Fibroblast of skin of scalp (primary cell): ENCODE measurements around the gene JMJD6. TPM values are rescaled to one million over a fixed set of nuclear protein-coding genes. Genes with fewer than 3 reads are reported as not detected.
"Not testable (repeated sequence)": the region's sequence is repeated elsewhere in the genome, so short reads cannot be mapped to it uniquely, and the experiment has no call there.

ENCODE experiments used
- DNase-seq: peaks from one replicate; pipeline ENCODE4 v3.0.0-alpha.2; 2013
- polyA plus RNA-seq, 2 experiments: library from polyadenylated mRNA; unstranded; fragments of 120-200 nt; gene quantifications; one replicate each; pipeline ENCODE4 v1.2.1, GENCODE V29; 2013; ENCODE audit not compliant: insufficient read length in 2 of 2

JMJD6 gene
- 49.3 TPM for polyA plus RNA-seq (2013, experiment 1 of 2; ENCODE audit: insufficient read length)
- polyA plus RNA-seq (2013, experiment 2 of 2; ENCODE audit: insufficient read length), result 44.4 TPM

DNA sequence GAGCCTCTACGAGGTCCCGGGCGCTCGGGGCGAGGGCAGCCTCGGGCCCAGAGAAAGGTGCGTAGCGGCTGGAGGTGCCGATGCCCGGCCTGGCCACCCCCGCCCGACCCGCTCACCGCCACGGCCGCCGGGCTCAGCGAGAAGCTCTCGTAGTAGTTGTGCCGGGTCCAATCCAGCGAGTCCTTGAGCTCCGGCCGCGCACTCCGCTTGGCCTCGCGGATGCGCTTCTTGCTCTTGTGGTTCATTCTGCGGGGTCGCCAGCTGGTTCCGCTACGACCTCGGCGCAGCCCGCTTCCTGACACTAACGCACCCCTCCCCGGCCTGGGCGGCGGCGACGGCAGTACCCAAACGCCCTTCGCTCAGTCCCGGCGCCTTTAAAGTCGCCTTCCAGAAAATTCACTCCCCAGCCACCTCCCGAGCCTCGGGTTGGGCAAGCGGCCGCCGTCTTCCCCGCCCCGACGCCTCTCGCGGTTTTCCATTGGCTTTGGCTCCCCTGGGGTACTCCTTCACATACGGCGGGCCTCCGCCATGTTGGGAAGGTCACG, at the start of gene JMJD6:
Gene JMJD6 (minus strand): TSS at position 376 of the 545 bp plus-strand sequence. CDS start 131 bp downstream, at position 245.
- peak; percentile 98 for DNase-seq

DNA sequence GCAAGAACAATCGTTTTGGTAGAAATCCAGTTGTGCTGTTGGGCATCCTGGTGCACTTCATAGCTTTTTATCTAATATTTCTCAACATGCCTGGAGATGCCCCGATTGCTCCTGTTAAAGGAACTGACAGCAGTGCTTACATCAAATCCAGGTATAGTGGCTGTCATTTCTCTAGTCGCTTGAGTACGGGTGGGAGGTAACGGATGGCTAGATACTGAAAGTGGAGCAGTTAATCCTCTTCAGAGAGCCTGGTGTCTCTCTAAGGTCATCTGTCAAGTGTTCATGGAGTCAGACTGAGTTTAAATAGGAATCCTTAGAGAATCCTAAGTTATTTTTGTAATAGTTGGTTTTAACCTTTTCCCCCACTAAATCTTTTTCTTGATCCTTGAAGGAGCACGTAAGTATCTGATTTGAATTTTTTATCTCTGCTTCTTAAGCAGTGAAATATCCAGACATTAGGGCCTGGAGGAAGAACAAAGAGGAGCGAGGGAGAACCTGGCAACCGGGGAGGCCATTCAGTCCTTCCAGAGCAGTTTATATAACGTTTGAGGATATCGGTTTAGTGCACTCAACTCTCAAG, 48.7 kb upstream of the JMJD6 start:
- DNase-seq, result no peak

DNA sequence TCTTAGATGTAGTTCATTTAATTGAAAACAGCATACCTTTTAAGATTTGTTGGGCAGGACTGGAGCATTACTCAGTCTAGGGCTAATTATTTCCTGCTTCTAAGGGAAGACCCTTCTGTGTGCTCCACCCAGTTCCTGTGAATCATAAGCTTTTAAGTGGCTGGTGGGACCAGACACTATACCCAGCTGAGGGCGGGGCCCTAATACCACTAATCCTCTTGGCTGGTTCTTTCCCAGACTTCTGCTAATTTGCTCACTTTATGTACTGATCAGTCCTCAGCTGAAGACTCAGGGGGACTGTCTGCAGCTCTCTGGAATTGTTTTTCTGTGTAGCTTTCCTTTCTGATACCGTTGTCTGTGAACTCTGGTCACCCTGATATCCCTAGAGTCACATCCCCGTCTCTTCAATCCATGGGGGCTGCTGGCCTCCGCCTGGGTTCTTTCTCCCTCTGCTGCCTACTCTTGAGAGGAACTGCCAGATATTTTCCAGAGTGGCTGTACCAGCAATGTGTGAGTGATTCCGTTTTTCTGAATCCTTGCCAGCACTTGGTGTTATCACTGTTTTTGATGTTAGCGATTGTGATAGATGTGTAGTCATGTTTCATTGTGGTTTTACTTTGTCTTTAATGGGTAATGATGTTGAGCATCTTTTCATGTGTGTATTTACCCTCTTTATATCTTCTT, 46.6 kb upstream of the JMJD6 start:
- peak; percentile 91 for DNase-seq

DNA sequence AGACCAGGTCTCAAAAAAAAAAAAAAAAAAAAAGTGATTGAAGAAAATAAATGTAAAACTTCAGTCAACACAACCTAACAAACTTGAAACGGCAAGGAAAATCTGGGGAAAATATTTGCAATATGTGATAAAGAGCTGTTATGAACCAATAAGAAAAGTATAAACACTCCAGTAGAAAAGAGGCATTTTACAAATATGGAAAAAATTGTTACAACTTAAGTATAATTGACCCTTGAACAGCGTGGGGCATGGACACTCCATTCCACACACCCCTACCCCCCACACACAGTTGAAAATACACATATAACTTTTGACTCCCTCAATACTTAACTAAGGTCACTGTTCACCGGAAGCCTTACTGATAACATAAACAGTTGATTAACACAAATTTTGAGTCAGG, 32.2 kb upstream of the JMJD6 start:
- DNase-seq, result no peak

DNA sequence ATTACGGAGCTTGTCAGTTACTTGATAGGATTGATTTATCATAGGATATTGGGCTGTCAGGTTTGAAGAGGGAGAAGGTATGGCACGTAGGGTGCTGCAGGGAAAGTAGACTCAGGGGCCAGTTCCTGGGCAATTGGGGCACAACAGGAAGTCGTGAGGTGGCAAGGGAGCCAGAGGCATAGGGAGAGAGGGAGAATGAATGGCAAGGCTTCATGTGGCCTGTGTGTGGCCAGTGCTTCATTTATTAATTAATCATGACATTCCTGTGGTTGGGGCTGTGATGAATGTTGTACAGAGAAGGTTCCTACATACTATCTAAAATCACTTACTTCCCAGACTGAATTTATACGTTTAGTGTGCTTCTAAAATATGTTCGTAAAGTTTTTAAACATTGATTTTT, 30.9 kb upstream of the JMJD6 start:
- DNase-seq, result no peak

DNA sequence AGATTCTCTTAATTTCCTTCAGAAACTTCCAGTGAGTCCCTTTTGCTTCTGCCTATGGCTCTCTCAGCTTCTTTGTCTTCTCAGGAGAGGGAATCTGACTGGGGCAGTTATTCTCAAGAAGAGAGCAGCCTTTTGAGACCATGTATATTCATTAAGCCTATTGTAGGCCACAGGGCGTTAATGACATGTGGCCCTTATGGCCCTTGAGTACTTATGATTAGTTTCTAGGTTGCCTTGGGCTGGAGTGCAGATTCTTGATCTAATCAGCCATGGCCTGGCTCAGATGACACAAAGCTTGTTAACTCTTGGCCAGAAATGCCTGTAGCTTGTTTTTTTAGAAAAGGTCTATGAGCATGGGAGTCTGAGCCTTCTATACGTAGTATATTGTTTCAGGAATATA, 28.9 kb upstream of the JMJD6 start:
- DNase-seq, result no peak

DNA sequence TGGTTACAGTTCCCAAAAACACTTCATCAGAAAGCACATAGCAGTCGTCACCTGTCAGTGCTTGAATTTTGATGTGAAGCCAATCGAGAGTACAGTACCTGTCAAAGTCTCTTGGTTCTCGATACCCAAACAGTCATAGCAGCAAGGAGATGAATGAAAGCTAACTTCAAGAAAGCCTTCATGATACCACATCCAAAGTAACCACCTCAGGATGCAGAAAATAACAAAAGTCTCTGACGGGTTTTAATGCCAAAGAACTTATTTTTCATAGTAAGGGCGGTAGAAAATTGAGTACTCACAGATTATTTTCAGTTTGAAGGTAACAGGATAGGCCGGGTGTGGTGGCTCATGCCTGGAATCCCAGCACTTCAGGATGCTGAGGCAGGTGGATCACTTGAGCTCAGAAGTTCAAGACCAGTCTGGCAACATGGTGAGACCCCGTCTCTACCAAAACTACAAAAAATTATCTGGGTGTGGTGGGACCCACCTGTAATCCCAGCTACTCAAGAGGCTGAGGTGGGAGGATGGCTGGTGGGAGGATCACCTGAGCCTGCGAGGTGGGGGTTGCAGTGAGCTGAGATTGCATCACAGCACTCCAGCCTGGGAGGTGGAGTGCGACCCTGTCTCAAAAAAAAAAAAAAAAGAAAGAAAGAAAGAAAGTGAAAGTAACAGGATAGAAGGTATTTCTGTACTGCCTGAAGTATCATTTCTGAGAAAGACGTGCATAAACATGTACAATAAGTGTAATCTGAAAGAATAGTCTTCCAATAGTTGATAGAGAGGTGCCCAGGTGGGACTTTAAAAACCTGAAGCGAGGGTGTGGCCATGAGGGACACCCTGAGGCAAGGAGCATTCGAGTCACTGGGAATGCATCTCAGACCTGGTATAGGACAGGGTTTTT, 26.9 kb upstream of the JMJD6 start:
- no peak for DNase-seq

DNA sequence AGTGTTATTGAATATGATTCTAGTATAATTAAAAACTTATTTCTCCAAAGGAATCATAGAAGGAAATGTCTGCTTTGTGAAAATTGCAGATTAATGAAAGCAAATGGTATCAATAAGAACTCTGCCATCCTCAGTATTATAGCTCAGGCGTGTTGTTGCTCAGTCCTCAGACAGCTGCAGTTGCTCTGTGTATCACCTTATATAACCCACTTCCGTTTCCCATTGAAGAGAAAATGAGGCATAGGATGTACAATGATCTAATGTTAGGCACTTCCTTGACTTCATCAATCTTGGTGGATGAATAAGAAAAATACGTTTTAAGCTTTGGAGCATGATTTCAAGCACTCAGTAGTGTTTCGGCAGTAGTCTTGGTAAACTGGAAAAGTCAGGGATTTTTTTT, 25.6 kb upstream of the JMJD6 start:
- no peak for DNase-seq

DNA sequence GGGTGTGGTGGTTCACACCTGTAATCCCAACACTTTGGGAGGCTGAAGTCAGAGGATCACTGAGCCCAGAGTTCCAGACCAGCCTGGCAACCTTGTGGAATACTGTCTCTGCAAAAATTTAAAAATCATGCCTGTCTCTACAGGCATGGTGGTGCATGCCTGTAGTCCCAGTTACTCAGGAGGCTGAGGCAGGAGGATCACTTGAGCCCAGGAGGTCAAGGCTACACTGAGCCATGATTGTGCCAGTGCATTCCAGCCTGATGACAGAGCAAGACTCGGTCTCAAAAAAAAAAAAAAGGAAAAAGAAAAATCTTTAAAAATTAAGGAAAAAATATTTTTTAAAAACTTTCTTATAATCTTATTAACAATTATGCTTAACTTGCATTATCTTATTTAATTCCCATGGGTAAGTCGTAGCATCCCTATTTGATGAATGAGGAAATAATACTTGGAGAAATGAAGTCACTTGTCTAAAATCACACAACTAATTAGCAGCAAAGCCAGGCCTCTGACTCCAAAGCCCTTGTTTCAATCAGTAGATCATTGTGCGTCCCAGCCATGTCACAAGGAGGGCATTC, 25.1 kb upstream of the JMJD6 start:
- DNase-seq, result no peak

DNA sequence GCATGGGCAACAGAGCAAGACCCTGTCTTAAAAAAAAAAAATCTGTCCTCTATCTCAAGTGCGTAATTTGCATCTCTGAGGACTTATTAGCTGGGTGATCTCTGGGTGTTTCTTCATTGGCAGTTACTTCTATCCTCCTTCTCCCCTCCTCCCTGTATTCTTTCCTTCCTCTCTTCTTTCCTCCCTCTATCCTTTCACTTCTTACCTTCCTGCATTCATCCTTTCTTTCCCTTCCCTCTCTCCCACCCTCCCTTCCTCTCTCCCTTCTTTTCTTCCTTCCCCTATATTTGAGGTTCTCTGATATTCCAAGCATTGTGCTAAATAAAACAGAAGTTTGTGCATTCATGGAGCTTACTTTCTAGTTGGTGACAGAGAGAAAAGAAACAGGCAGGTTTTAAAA, 22.3 kb upstream of the JMJD6 start:
- no peak for DNase-seq

DNA sequence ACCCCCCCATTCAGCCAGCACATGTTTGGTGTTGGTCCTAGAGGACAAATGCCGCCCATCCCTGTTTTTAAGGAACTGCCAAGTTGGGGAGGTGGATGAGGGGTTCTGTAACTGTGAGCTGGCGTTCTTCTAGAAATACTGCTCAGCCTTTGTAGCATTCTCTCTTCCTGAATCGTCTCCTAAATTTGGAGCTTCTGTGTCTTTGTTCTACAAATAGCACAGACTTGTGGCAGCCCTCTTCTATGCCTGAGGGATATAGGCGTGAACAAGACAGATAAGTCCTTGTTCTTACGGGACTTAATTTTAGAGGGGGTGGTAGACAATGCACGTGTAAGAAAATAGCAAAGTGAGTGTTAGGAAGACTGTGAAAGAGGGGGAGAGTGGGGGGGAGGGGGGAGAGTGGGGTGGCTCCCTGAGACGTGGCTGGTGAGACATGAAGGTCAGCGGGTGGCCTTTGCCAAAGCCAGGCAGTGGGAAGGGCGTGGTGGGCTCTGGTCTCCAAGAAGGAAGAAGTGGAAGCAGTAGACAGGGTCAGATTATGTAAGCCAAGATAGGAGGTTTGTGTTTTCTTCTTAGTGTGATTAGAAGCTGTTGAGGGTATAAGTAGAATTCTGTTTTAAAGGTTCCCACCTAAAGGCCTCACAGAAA, 21.4 kb upstream of the JMJD6 start:
- no peak for DNase-seq

DNA sequence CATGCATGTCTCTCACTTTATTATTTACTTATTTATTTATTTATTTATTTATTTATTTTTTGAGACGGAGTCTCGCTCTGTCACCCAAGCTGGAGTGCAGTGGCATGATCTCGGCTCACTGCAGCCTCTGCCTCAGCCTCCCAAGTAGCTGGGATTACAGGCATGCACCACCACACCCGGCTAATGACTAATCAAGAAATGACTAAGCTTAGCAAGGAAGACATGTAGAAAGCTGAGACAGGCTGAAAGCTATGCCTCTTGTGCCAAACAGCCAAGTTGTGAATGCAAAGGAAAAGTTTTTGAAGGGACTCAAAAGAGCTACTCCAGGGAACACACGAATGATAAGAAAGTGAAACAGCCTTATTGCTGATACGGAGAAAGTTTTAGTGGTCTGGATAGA, 19.4 kb upstream of the JMJD6 start:
- DNase-seq, result not testable (repeated sequence)

DNA sequence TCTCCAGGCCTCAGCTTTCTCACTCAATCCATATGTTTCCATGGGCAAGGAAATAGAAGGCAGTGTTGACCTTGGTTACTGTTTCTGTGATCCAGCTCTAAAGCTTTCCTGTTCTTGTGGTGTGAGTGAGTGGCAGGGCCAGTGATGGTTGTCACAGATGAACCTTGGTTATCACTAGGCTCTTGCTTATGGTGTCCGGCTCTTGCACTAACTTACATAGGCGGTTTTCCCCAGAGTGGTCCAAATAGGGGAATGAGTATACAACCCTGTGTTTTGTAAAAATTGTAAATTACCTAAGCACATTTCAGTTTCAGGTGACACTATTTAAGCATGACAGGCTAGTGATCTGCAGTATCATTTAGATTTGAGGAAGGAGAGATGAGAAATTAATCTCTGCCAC, 18.3 kb upstream of the JMJD6 start:
- no peak for DNase-seq

DNA sequence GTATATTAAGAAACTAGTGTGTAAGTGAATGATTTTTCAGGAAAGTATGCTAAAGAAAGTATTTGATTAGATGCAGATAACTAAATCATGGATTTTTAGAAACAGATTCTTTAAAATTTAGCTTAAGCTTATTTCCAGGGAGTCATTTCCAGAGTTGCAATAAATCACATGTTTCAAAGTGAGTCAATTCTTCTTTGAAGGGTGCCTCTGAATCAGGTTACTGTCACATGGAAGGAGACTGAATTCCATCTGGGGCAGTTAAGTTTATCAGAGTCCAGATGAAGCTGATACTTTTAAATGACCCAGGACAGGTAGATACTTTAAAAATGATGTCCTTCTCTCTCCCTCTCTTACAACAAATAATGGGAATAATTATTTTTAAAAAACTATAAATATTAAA, 16.6 kb upstream of the JMJD6 start:
- no peak for DNase-seq

DNA sequence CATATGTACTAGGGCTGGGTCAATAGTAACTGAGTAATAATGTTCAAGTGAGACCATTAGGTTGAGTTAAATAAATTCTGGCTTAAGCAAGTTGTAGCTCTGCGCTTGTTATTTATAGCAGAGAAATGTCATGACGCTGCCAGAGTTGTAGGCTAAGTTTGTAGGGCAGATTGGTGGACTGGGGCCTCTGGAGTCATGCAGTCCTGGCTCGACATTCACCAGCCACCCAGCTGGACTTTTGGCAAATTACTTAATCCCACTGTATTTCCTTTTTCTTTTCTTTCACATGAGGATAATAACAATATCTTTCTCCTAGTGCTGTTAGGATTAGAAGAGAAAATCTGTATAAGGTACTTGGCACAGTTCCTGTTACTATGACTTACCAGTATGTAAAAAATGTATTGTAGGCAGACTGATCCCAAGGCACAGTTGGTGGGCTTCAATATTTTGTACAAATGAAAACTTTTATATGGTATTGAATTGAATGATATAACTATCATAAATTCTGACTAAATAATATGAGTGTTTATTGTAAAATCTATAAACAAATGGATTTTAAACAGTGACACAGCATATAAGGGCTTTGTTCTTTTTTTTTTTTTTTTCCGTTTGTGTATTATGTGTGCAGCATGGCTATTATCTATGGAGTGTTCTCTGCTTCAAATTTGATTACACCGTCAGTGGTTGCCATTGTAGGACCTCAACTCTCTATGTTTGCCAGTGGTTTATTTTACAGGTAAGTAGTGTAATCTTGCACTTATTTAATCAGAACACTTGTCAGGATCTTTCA, 14.1 kb upstream of the JMJD6 start:
- DNase-seq, result peak; percentile 27

DNA sequence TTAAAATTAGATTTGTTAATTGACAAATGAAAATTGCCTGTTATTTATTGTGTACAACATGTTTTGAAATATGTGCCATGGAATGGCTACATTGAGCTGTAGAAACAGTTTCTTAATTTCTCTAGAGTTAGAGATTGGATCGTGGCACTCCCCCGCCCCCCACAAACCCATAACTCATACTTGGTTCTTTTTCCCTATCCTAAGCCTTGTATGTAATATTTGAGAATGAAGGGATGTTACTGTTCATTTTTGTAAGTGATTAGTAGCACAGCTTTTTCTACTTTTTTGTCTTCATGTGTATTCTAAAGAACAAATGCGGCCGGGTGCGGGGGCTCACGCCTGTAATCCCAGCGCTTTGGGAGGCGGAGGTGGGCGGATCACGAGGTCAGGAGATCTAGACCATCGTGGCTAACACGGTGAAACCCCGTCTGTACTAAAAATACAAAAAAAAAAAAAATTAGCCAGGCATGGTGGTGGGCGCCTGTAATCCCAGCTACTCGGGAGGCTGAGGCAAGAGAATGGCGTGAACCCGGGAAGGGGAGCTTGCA, 13.2 kb upstream of the JMJD6 start:
- DNase-seq, result not testable (repeated sequence)

DNA sequence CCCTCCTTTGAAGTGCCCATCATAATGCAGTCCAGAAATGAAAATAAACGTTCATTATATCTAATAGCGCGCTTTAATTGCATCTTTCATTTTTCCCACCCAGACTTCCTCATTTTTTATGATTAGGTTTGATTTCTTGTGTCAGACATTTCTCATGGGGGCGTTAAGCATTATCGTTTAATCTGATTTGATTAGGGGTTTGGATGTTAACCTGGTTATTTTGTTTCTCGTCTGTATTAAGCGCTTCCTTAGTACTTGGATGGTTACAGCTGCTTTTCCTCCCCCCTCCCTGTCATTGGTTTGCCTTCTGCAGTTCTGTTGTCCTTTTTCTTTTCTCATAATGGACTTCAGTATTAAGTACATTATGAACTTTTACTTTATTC, 12.1 kb upstream of the JMJD6 start:
- DNase-seq, result no peak

DNA sequence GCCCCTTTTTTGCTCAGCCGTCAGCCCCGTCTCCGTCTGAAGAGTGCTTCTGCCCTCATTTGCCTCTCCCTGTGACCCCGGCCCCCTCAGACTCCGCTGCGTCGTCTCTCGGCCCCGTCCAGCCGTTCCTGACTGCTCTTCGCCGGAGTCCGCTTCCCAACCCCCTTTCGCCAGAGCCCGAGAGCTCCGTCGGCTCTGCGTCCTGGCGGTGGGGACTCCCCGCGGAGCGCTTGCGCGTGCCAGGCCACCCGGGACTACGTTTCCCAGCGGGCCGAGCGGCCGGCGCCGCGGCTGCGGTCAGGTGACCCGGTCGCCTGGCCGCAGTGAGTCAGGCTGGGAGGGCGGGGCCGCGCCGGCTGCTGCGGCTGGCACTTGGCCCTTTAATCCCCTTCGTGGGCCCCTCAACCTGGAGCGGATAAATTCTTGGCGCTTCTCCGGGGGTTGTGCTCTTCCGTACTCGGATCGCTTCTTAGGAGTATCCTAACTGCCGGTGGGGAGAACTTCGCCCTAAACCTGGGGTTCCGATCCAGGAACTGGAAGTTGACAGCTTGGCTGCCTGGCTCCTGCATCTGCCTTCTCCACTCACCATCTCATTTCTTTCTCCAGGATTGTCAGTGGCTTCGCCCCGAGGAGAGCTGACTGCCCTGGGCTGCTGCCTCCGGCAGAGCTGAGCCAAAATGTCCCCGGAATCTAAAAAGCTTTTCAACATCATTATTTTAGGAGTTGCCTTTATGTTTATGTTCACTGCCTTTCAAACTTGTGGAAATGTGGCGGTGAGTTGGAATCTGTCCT, 11.5 kb upstream of the JMJD6 start, which contains the start of gene MFSD11:
Gene MFSD11 (plus strand): TSS at position 444 of the 792 bp plus-strand sequence. CDS start 234 bp downstream, at position 678.
- peak; percentile 94 for DNase-seq

DNA sequence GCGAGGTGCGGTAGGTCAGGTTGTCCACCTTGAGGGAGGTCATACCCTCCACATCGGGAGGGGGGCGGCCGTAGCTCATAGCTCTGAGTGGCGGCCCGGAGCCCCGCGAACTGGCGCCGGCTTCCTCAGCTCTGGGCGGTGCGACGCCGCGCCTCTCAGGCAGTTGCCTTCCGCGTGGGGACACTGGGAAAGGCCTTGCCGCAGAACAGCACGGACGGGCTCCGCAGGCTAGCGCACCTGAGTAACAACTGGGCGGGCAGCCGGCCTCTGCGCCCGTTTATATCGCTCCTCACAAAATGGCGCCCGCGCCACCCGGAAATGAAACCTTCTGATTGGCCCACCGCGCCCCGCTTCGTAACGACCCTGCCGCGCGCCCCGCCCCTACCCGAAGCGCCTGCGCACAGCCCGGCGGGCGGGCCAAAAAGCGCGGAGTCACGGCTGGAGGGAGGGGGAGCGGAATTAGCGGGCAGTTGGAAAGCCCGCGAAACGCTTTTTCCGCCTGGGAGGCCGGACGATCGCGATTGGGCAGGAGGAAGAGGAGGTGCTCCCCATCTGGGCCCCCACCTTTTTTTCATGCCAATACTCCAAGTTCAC, 10.8 kb upstream of the JMJD6 start, which contains the start of gene SRSF2:
Gene SRSF2 (minus strand): TSS at position 250 of the 594 bp plus-strand sequence. CDS start 171 bp downstream, at position 79.
- DNase-seq, result peak; percentile 99
